ENCODE results near the gene PPP5C.
"Not testable (repeated sequence)": the region's sequence is repeated elsewhere in the genome, so short reads cannot be mapped to it uniquely, and the experiment has no call there.

Gene PPP5C

GRCh38 chr19:46391296-46392251 is 44.7 kb downstream of the PPP5C start:
- no peaks in the 10 kb centered on the region for H3K27me3 Mint-ChIP-seq (ENCODE audit: low read depth)
- no peak for DNase-seq (ENCODE audit: low spot score)
- peaks cover 43% of the 10 kb centered on the region for H3K36me3 Mint-ChIP-seq (ENCODE audit: low read depth)
- peaks cover 2% of the 10 kb centered on the region for H3K4me1 Mint-ChIP-seq (ENCODE audit: low read depth)
- H3K4me3 Mint-ChIP-seq: no peak overlapping the region
- H3K9me3 Mint-ChIP-seq: no peaks in the 10 kb centered on the region
- no peak overlapping the region for H3K27ac Mint-ChIP-seq

- no peak overlapping the region for H3K4me3 Mint-ChIP-seq
- peaks cover 37% of the 10 kb centered on the region for H3K36me3 Mint-ChIP-seq (ENCODE audit: low read depth)
- no peak for DNase-seq (ENCODE audit: low spot score)
- no peaks in the 10 kb centered on the region for H3K27me3 Mint-ChIP-seq (ENCODE audit: low read depth)
- H3K9me3 Mint-ChIP-seq: no peaks in the 10 kb centered on the region
- H3K27ac Mint-ChIP-seq: no peak overlapping the region
- H3K4me1 Mint-ChIP-seq (ENCODE audit: low read depth): peaks cover 2% of the 10 kb centered on the region
These were observed 45.4 kb downstream of the PPP5C start for GRCh38 chr19:46392252-46392801.

- H3K9me3 Mint-ChIP-seq: no peaks in the 10 kb centered on the region
- peaks cover 32% of the 10 kb centered on the region for H3K36me3 Mint-ChIP-seq (ENCODE audit: low read depth)
- peaks cover 2% of the 10 kb centered on the region for H3K27me3 Mint-ChIP-seq (ENCODE audit: low read depth)
- no peak for DNase-seq (ENCODE audit: low spot score)
- no peak overlapping the region for H3K4me3 Mint-ChIP-seq
- H3K4me1 Mint-ChIP-seq (ENCODE audit: low read depth): peaks cover 2% of the 10 kb centered on the region
- no peak overlapping the region for H3K27ac Mint-ChIP-seq
These were observed 46.0 kb downstream of the PPP5C start for GRCh38 chr19:46392837-46393236.

- Mint-ChIP-seq H3K4me3 (no peak overlapping the region), H3K27ac (no peak overlapping the region), H3K9me3 (no peaks in the 10 kb centered on the region), H3K27me3 (ENCODE audit: low read depth) (peaks cover 3% of the 10 kb centered on the region), H3K4me1 (ENCODE audit: low read depth) (peaks cover 2% of the 10 kb centered on the region), H3K36me3 (ENCODE audit: low read depth) (peaks cover 24% of the 10 kb centered on the region)
- no peak for DNase-seq (ENCODE audit: low spot score)
These were observed 46.8 kb downstream of the PPP5C start for GRCh38 chr19:46393456-46394401.

GRCh38 chr19:46394402-46394797 is 47.5 kb downstream of the PPP5C start:
- H3K27ac Mint-ChIP-seq: no peak overlapping the region
- H3K27me3 Mint-ChIP-seq (ENCODE audit: low read depth): peaks cover 5% of the 10 kb centered on the region
- H3K9me3 Mint-ChIP-seq: no peaks in the 10 kb centered on the region
- peaks cover 18% of the 10 kb centered on the region for H3K36me3 Mint-ChIP-seq (ENCODE audit: low read depth)
- H3K4me3 Mint-ChIP-seq: peak overlapping the region; percentile 38
- no peak for DNase-seq (ENCODE audit: low spot score)
- H3K4me1 Mint-ChIP-seq (ENCODE audit: low read depth): peaks cover 2% of the 10 kb centered on the region

GRCh38 chr19:46397801-46398479 is 51.1 kb downstream of the PPP5C start:
- H3K4me1 Mint-ChIP-seq (ENCODE audit: low read depth); H3K27ac Mint-ChIP-seq; H3K4me3 Mint-ChIP-seq; DNase-seq (ENCODE audit: low spot score); H3K36me3 Mint-ChIP-seq (ENCODE audit: low read depth); H3K9me3 Mint-ChIP-seq: not testable (repeated sequence)
- peaks cover 13% of the 10 kb centered on the region for H3K27me3 Mint-ChIP-seq (ENCODE audit: low read depth)

GRCh38 chr19:46402725-46403124 is 55.8 kb downstream of the PPP5C start:
- no peak for DNase-seq (ENCODE audit: low spot score)
- Mint-ChIP-seq H3K27ac (no peak overlapping the region), H3K27me3 (ENCODE audit: low read depth) (peaks cover 49% of the 10 kb centered on the region), H3K4me1 (ENCODE audit: low read depth) (peaks cover 7% of the 10 kb centered on the region), H3K4me3 (no peak overlapping the region), H3K9me3 (no peaks in the 10 kb centered on the region), H3K36me3 (ENCODE audit: low read depth) (no peaks in the 10 kb centered on the region)

GRCh38 chr19:46404055-46404752 is 57.3 kb downstream of the PPP5C start:
- peaks cover 58% of the 10 kb centered on the region for H3K27me3 Mint-ChIP-seq (ENCODE audit: low read depth)
- peak overlapping the region; percentile 40 for H3K4me3 Mint-ChIP-seq
- no peaks in the 10 kb centered on the region for H3K9me3 Mint-ChIP-seq
- DNase-seq (ENCODE audit: low spot score): no peak
- H3K36me3 Mint-ChIP-seq (ENCODE audit: low read depth): no peaks in the 10 kb centered on the region
- H3K4me1 Mint-ChIP-seq (ENCODE audit: low read depth): peaks cover 9% of the 10 kb centered on the region
- no peak overlapping the region for H3K27ac Mint-ChIP-seq

- Mint-ChIP-seq H3K4me3 (no peak overlapping the region), H3K27ac (no peak overlapping the region), H3K9me3 (no peaks in the 10 kb centered on the region), H3K36me3 (ENCODE audit: low read depth) (no peaks in the 10 kb centered on the region), H3K27me3 (ENCODE audit: low read depth) (peaks cover 63% of the 10 kb centered on the region), H3K4me1 (ENCODE audit: low read depth) (peaks cover 9% of the 10 kb centered on the region)
- DNase-seq (ENCODE audit: low spot score): no peak
These were observed 58.0 kb downstream of the PPP5C start for GRCh38 chr19:46404753-46405468.

GRCh38 chr19:46406976-46407375 is 60.1 kb downstream of the PPP5C start:
- Mint-ChIP-seq H3K27ac (no peak overlapping the region), H3K9me3 (no peaks in the 10 kb centered on the region), H3K4me1 (ENCODE audit: low read depth) (peaks cover 9% of the 10 kb centered on the region), H3K36me3 (ENCODE audit: low read depth) (no peaks in the 10 kb centered on the region), H3K4me3 (no peak overlapping the region), H3K27me3 (ENCODE audit: low read depth) (peaks cover 73% of the 10 kb centered on the region)
- DNase-seq (ENCODE audit: low spot score): no peak

GRCh38 chr19:46407856-46408663 is 61.2 kb downstream of the PPP5C start:
- H3K27me3 Mint-ChIP-seq (ENCODE audit: low read depth): peaks cover 79% of the 10 kb centered on the region

GRCh38 chr19:46408664-46409039 is 61.8 kb downstream of the PPP5C start:
- Mint-ChIP-seq H3K27me3 (ENCODE audit: low read depth) (peaks cover 78% of the 10 kb centered on the region), H3K9me3 (no peaks in the 10 kb centered on the region), H3K4me1 (ENCODE audit: low read depth) (peaks cover 9% of the 10 kb centered on the region), H3K27ac (no peak overlapping the region), H3K4me3 (no peak overlapping the region), H3K36me3 (ENCODE audit: low read depth) (no peaks in the 10 kb centered on the region)
- no peak for DNase-seq (ENCODE audit: low spot score)

More at GRCh38 chr19:46407856-46408663, 61.2 kb downstream of the PPP5C start:
- H3K36me3 Mint-ChIP-seq (ENCODE audit: low read depth): no peaks in the 10 kb centered on the region
- H3K4me3 Mint-ChIP-seq: no peak overlapping the region
- H3K4me1 Mint-ChIP-seq (ENCODE audit: low read depth): peaks cover 9% of the 10 kb centered on the region
- H3K27ac Mint-ChIP-seq: no peak overlapping the region
- H3K9me3 Mint-ChIP-seq: no peaks in the 10 kb centered on the region
- DNase-seq (ENCODE audit: low spot score): no peak

All from T-helper 2 cell treated with Interferon-gamma antibody and Interleukin-4, amounts not matched to agents 5 μg/mL and 100 μg/mL, for 36 hours (primary cell).